Adipocyte (in vitro differentiated cells): ENCODE data around the gene ATP1A4.

Experiments used
- DNase-seq: peaks from one replicate; pipeline ENCODE4 v3.0.0-alpha.2; 2015; ENCODE audit warnings: low read depth
- H3K27me3 ChIP-seq: replicated peaks from 2 replicates; pipeline ENCODE4 v1.7.0; 2013; ENCODE audit warnings: mild to moderate bottlenecking, low read length, moderate library complexity; ENCODE audit not compliant: control insufficient read depth, insufficient read depth
- H3K36me3 ChIP-seq: 2 replicates; pipeline ENCODE4 v1.7.0; 2013; ENCODE audit warnings: low read length, mild to moderate bottlenecking, moderate library complexity; ENCODE audit not compliant: control insufficient read depth, insufficient read depth, severe bottlenecking
- H3K4me1 ChIP-seq: 2 replicates; pipeline ENCODE4 v1.7.0; 2013; ENCODE audit warnings: mild to moderate bottlenecking, low read length, moderate library complexity; ENCODE audit not compliant: control insufficient read depth, insufficient read depth
- H3K4me3 ChIP-seq: 2 replicates; pipeline ENCODE4 v1.7.0; 2013; ENCODE audit warnings: mild to moderate bottlenecking, low read length, moderate library complexity
- H3K9ac ChIP-seq: 2 replicates; pipeline ENCODE4 v1.7.0; 2013; ENCODE audit warnings: mild to moderate bottlenecking, low read length, moderate library complexity
- H3K9me3 ChIP-seq: 2 replicates; pipeline ENCODE4 v1.7.0; 2013; ENCODE audit warnings: mild to moderate bottlenecking, low read length, moderate library complexity; ENCODE audit not compliant: control insufficient read depth

ATP1A4 gene

DNA sequence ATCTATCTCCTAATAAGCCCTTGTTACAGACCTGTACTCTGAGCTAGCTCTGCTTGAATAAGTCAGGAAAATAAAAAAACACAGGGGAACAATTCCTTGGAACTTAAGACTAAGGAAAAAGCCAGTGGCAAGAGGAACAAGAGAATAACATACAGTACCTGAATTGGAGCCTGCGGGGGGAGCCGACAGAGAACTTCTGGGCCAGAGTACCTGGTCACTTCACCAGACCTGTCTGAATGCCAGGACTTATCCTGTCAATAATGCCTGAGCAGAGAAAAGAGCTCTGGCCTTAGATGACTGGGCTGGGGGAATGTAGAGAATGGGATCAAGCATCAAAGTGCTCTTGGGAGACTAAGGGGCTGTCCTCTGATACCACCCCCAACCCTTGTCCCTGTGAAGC, 68.9 kb downstream of the ATP1A4 start:
- Histone ChIP-seq H3K27me3 (no peaks in the 10 kb centered on the region), H3K9ac (no peak overlapping the region), H3K4me1 (peaks cover 44% of the 10 kb centered on the region), H3K4me3 (no peak overlapping the region), H3K9me3 (no peaks in the 10 kb centered on the region), H3K36me3 (peaks cover 95% of the 10 kb centered on the region)
- no peak for DNase-seq

DNA sequence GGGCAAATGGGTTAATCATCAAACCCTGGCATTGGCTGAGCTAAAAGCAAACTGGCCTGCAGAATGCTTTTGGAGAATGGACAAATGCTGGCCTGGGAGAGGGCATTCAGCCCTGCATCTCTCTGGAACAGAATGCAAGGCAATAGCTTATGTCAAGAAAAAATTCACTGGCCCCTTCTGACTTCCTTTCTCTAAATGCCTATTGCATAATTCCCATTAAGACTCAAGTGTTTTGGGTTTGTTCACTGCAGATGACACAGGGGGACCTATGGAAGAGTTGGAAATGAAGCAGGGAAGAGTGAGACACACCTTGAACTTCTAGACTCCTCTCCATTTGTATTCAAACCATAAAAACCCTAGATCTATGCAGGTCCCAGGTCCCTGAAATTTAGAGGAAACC, 69.7 kb downstream of the ATP1A4 start:
- Histone ChIP-seq H3K4me3 (no peak overlapping the region), H3K4me1 (peaks cover 44% of the 10 kb centered on the region), H3K27me3 (no peaks in the 10 kb centered on the region), H3K9me3 (no peaks in the 10 kb centered on the region), H3K9ac (peak overlapping the region; percentile 19), H3K36me3 (peaks cover 95% of the 10 kb centered on the region)
- no peak for DNase-seq

DNA sequence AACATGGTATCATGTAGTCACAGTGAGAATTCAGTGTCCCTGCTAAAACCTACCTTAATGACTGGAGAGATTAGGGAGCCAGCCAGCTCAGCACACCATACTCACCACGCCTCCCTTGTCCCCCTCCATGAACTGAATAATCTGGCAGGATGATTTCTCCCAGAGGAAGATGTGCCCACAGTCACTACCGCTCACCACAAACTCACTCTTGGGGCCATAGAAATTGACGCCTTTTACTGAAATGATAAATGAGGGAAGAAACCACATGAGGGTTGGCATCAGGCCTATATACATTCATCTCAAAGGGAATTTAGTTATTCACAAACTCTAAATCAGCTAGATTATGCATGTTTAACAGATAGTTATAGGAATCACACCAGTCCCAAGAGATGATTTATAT, 71.1 kb downstream of the ATP1A4 start:
- Histone ChIP-seq H3K36me3 (peaks cover 96% of the 10 kb centered on the region), H3K27me3 (no peaks in the 10 kb centered on the region), H3K4me1 (peaks cover 39% of the 10 kb centered on the region), H3K9ac (no peak overlapping the region), H3K9me3 (no peaks in the 10 kb centered on the region), H3K4me3 (no peak overlapping the region)
- no peak for DNase-seq

DNA sequence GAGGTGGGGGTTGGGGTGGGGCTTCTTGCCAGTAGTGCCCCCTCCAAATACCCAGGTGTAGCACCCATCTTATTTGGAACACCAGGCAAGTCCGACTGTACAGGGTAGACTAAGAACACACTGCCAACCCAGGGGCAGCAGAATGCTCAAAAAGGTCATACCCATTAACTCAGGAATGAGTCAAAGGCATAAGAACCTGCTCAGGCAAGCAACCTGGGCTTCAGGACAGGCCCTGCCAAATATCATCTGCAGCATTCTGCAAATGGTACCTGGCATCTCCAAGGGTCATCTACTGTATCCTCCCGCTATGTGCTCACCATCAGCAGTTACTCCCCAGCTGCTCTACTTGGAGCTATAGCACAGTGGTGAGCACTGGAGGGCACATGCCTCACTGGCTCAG, 73.2 kb downstream of the ATP1A4 start:
- H3K4me1 ChIP-seq: peaks cover 19% of the 10 kb centered on the region
- H3K27me3 ChIP-seq: no peaks in the 10 kb centered on the region
- no peak overlapping the region for H3K4me3 ChIP-seq
- DNase-seq: no peak
- H3K9me3 ChIP-seq: no peaks in the 10 kb centered on the region
- H3K36me3 ChIP-seq: peaks cover 97% of the 10 kb centered on the region
- H3K9ac ChIP-seq: no peak overlapping the region

DNA sequence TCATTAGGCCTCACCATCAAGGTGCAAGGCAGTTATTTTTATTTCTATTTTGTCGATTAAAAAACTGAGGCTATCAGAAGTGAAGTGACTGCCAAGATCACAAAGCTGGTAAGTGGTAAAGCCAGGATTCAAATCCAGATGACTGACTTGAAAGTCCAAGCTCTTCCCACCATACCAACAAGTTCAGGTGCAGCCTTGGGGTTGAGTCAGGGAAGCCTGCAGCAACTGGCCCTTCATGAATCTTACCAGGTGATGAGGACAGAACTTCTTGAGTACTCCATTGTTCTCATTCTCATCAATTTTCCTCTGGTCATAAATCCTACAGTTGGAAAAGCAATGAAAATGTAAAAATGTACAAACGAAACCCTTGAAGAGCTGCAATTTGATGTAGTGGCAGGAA, 73.9 kb downstream of the ATP1A4 start:
- H3K4me1 ChIP-seq: peaks cover 13% of the 10 kb centered on the region
- no peak overlapping the region for H3K4me3 ChIP-seq
- H3K36me3 ChIP-seq: peaks cover 100% of the 10 kb centered on the region
- DNase-seq: no peak
- no peak overlapping the region for H3K9ac ChIP-seq
- H3K27me3 ChIP-seq: no peaks in the 10 kb centered on the region
- H3K9me3 ChIP-seq: no peaks in the 10 kb centered on the region

DNA sequence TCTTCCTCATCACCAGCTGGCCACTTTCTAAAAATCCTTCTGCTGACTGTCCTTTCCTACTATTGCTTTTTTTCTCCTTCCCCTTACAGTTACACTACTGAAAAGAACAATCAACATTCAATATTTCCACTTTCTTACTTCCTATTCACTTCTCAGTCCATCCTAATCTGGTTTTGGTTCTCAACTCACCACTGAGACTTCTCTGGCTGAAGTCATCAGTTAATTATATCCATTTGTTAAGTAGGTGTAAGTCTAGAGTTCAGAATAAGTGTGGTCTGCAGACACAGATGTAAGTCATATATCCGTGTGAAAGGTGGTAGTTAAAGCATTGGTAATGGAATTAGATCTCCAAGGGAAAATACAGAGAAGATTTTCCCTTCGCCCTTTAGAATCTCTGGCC, 75.2 kb downstream of the ATP1A4 start:
- peaks cover 100% of the 10 kb centered on the region for H3K36me3 ChIP-seq
- H3K27me3 ChIP-seq: no peaks in the 10 kb centered on the region
- peaks cover 2% of the 10 kb centered on the region for H3K4me1 ChIP-seq
- H3K9ac ChIP-seq: no peak overlapping the region
- H3K9me3 ChIP-seq: no peaks in the 10 kb centered on the region
- H3K4me3 ChIP-seq: no peak overlapping the region
- no peak for DNase-seq

DNA sequence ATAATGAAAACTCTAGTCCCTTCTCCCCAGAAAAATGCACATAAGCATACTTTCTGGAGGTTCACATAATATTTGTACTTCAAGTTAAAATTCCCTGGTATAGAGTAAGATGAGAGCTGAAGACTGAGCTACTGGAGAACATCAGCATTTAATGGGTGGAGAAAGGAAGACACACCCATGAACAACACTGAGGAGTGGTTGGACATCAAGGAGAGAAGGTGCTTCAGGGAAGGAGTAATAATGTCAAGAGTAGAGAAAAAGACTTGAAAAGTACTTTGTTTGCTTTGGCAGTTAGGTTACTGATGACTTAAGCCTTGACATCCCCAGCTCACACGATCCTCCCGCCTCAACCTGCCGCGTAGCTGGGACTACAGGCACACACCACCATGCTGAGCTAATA, 75.6 kb downstream of the ATP1A4 start:
- Histone ChIP-seq H3K4me1 (no peaks in the 10 kb centered on the region), H3K9ac (no peak overlapping the region), H3K9me3 (no peaks in the 10 kb centered on the region), H3K36me3 (peaks cover 100% of the 10 kb centered on the region), H3K4me3 (no peak overlapping the region), H3K27me3 (no peaks in the 10 kb centered on the region)
- DNase-seq: no peak

DNA sequence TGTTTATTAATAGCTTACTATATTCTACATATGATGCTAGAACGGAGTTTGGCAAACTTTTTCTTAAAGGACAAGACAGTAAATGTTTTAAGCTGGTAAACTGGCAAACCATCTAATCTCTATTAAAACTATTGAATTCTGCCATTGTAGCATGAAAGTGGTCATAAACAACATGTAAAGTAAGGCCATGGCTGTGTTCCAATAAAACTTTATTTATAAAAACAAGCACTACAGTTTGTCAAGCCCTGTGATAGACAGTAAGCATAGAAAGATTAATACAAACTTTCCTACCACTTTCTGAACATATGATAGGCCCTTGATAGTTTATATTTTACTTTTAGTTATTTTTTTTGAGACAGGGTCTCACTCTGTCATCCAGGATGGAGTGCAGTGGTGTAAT, 76.2 kb downstream of the ATP1A4 start:
- Histone ChIP-seq H3K27me3 (no peaks in the 10 kb centered on the region), H3K9ac (no peak overlapping the region), H3K4me1 (no peaks in the 10 kb centered on the region), H3K9me3 (no peaks in the 10 kb centered on the region), H3K36me3 (peaks cover 100% of the 10 kb centered on the region), H3K4me3 (no peak overlapping the region)
- no peak for DNase-seq

DNA sequence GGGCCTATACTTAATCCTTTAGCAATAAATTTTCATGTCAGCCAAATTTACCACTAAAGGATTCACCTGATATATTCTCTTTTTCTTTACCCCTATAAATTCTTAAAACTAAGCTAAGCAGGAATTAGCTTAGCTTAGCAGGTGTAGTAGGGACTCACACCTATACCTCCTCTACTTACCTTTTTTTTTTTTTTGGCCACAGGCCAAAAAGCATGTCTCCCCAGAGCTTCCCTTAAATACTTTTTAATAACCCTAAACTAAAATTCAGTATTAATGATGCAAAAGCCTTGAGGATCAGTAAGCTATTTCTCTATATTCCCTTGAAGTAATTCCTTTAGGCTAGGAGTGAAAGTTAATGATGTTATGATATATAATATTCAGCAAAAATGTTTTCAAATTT, 77.0 kb downstream of the ATP1A4 start:
- Histone ChIP-seq H3K4me3 (no peak overlapping the region), H3K9ac (no peak overlapping the region), H3K4me1 (no peaks in the 10 kb centered on the region), H3K27me3 (no peaks in the 10 kb centered on the region), H3K9me3 (no peaks in the 10 kb centered on the region), H3K36me3 (peaks cover 99% of the 10 kb centered on the region)
- no peak for DNase-seq

DNA sequence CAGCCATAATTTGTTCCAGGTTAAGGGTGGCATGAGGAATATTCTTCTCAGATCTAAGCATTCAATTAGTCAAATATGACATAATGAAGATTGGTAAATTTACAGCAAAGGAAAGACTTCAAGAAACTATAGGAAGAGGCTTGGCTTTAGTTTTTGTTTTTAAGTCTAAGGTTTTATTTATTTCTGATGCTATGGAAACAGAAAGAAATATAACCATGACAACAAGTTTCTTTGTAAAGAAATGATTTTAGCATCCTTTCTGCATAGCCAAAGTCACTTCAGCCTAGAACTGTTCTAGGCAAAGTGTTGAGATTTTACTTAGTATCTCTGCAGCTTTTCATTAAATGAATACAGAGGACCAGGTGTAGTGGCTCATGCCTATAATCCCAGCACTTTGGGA, 81.5 kb downstream of the ATP1A4 start:
- H3K9me3 ChIP-seq: no peaks in the 10 kb centered on the region
- H3K4me3 ChIP-seq: no peak overlapping the region
- H3K9ac ChIP-seq: no peak overlapping the region
- no peaks in the 10 kb centered on the region for H3K27me3 ChIP-seq
- H3K36me3 ChIP-seq: peaks cover 95% of the 10 kb centered on the region
- no peaks in the 10 kb centered on the region for H3K4me1 ChIP-seq
- DNase-seq: no peak
